A549 (cell line): ENCODE data around the gene HCFC1R1. TPM values are rescaled to one million over a fixed set of nuclear protein-coding genes. Genes with fewer than 3 reads are reported as not detected.
A peak's percentile ranks its signal among the peaks of the same experiment; 100 is the strongest.

ENCODE experiments used
- ATAC-seq, 2 experiments: fragments of 200-7000 bp in 1 of 2; fragments of >200 bp in 1 of 2; cut with Nextera tagmentation in 1 of 2; cut with Tn5 transposase in 1 of 2; 3 replicates each; pipeline versions ENCODE4 v1.8.0 to v1.9.1; 2018 to 2020; ENCODE audit warnings: mild to moderate bottlenecking in 1 of 2, moderate library complexity in 1 of 2
- CTCF ChIA-PET: fragments of 300-600 bp; sonication (Branson Sonifier 250); formaldehyde crosslinking; extraction: SDS; loops from one replicate; lab custom pipeline; 2021; ENCODE audit warnings: antibody characterized with exemption, inconsistent platforms; lab: Yijun Ruan, JAX
- POLR2A ChIA-PET: fragments of 350-600 bp; formaldehyde crosslinking; extraction: SDS; loops from one replicate; lab custom pipeline; 2021; ENCODE audit warnings: antibody characterized with exemption, inconsistent platforms; lab: Yijun Ruan, JAX
- DNase-seq, 2 experiments: peaks; one replicate each; pipeline versions ENCODE4 v3.0.0 to v3.0.0-alpha.2; 2011 to 2016; ENCODE audit warnings: low read depth in 1 of 2, low spot score in 1 of 2
- FAIRE-seq: peaks from 2 replicates; lab custom pipeline; 2011; peaks lifted over from hg19 to GRCh38; lab: Jason Lieb, UNC
- H3K27ac ChIP-seq, 2 experiments: fragments of >200 bp; sonication (Bioruptor Twin); formaldehyde crosslinking; 3 replicates each; pipeline ENCODE4 v1.5.1; 2016 to 2017
- H3K4me1 ChIP-seq: fragments of >200 bp; sonication (Bioruptor Twin); formaldehyde crosslinking; 3 replicates; pipeline ENCODE4 v1.6.1; 2016
- H3K4me2 ChIP-seq: fragments of >200 bp; sonication (Bioruptor Twin); formaldehyde crosslinking; 3 replicates; pipeline ENCODE4 v1.6.1; 2016
- H3K4me3 ChIP-seq: fragments of >200 bp; sonication (Bioruptor Twin); formaldehyde crosslinking; 3 replicates; pipeline ENCODE4 v1.5.1; 2016
- H3K9me3 ChIP-seq: fragments of >200 bp; sonication (Bioruptor Twin); formaldehyde crosslinking; 3 replicates; pipeline ENCODE4 v1.6.1; 2016
- BCL3 ChIP-seq: fragments of >200 bp; sonication (Bioruptor Twin); formaldehyde crosslinking; IDR thresholded peaks from 3 replicates; pipeline ENCODE4 v1.6.1; 2016
- BHLHE40 ChIP-seq: IDR thresholded peaks from 2 replicates; pipeline ENCODE4 v1.6.1; 2012; ENCODE audit warnings: low read depth, low read length, inconsistent platforms
- CTCF ChIP-seq: fragments of >200 bp; sonication (Bioruptor Twin); formaldehyde crosslinking; IDR thresholded peaks from 3 replicates; pipeline ENCODE4 v1.5.1; 2016
- E2F6 ChIP-seq: IDR thresholded peaks from 2 replicates; pipeline ENCODE4 v1.6.1; 2012; ENCODE audit warnings: low read depth, borderline replicate concordance
- GATA3 ChIP-seq: IDR thresholded peaks from 2 replicates; pipeline ENCODE4 v1.6.1; 2012; ENCODE audit warnings: borderline replicate concordance
- HOXA7 ChIP-seq: fragments of 250-450 bp; sonication (Bioruptor Pico); IDR thresholded peaks from 2 replicates; pipeline ENCODE4 v1.5.0; 2020; ENCODE audit warnings: mild to moderate bottlenecking, moderate library complexity
- HOXB13 ChIP-seq: fragments of 250-450 bp; sonication (Bioruptor Pico); IDR thresholded peaks from 2 replicates; pipeline ENCODE4 v1.5.0; 2020; ENCODE audit warnings: low read depth, mild to moderate bottlenecking, moderate library complexity
- KDM1A ChIP-seq: fragments of 200-600 bp; sonication (generic); IDR thresholded peaks from 2 replicates; pipeline ENCODE4 v1.6.1; 2016; ENCODE audit warnings: low read depth, mild to moderate bottlenecking
- MAFK ChIP-seq: fragments of 450-650 bp; IDR thresholded peaks from 2 replicates; pipeline ENCODE4 v1.6.1; 2014; ENCODE audit not compliant: partially characterized antibody
- MAX ChIP-seq: IDR thresholded peaks from 2 replicates; pipeline ENCODE4 v1.6.1; 2012
- MAZ ChIP-seq: fragments of 150-350 bp; IDR thresholded peaks from 2 replicates; pipeline ENCODE4 v1.6.1; 2014; ENCODE audit warnings: antibody characterized with exemption, low read depth, low read length, borderline replicate concordance
- MYC ChIP-seq: IDR thresholded peaks from 2 replicates; pipeline ENCODE4 v1.6.1; 2012; ENCODE audit warnings: mild to moderate bottlenecking, inconsistent platforms, low read length, improper control_type of control experiment, borderline replicate concordance
- NR3C1 ChIP-seq: fragments of >200 bp; sonication (Bioruptor Twin); formaldehyde crosslinking; IDR thresholded peaks from 3 replicates; pipeline ENCODE4 v1.6.1; 2017
- PBX3 ChIP-seq: IDR thresholded peaks from 2 replicates; pipeline ENCODE4 v1.6.1; 2012
- PHF8 ChIP-seq: fragments of 200-600 bp; sonication (generic); IDR thresholded peaks from 2 replicates; pipeline ENCODE4 v1.6.1; 2016; ENCODE audit warnings: low read depth, mild to moderate bottlenecking, antibody characterized with exemption, moderate library complexity, borderline replicate concordance
- POLR2A ChIP-seq: IDR thresholded peaks from 2 replicates; pipeline ENCODE4 v1.6.1; 2012; ENCODE audit warnings: mild to moderate bottlenecking, low read length
- POLR2AphosphoS2 ChIP-seq: conservative IDR thresholded peaks from 2 replicates; pipeline ENCODE4 v1.6.1; 2012; ENCODE audit warnings: low read length, improper control_type of control experiment, inconsistent platforms
- RAD21 ChIP-seq, 2 experiments: fragments of >200 bp in 1 of 2; sonication (Bioruptor Twin) in 1 of 2; formaldehyde crosslinking in 1 of 2; IDR thresholded peaks in 1 of 2; conservative IDR thresholded peaks in 1 of 2; 2 replicates in 1 of 2; 3 replicates in 1 of 2; pipeline ENCODE4 v1.6.1; 2012 to 2018; ENCODE audit warnings: inconsistent platforms in 1 of 2
- REST ChIP-seq: fragments of 200-600 bp; sonication (generic); IDR thresholded peaks from 2 replicates; pipeline ENCODE4 v1.6.1; 2016; ENCODE audit warnings: antibody characterized with exemption, mild to moderate bottlenecking, moderate library complexity
- RNF2 ChIP-seq: fragments of 200-600 bp; sonication (generic); IDR thresholded peaks from 2 replicates; pipeline ENCODE4 v1.6.1; 2016; ENCODE audit warnings: low read depth, mild to moderate bottlenecking, antibody characterized with exemption, moderate library complexity, borderline replicate concordance
- SMC3 ChIP-seq: fragments of >200 bp; sonication (Bioruptor Twin); formaldehyde crosslinking; IDR thresholded peaks from 3 replicates; pipeline ENCODE4 v1.6.1; 2018; ENCODE audit warnings: inconsistent platforms
- WGBS: methylation state at CpG from one replicate; pipeline ENCODE4 v1.1.6; 2017; ENCODE audit errors: missing lambda C conversion rate; 5-methylcytosine and 5-hydroxymethylcytosine counted together
- polyA plus RNA-seq, 4 experiments: library from polyadenylated mRNA; depleted of rRNA in 3 of 4; stranded (reverse); fragments of >200 nt; fragmentation: RNase III in 1 of 4; extraction: RNeasy Plus Mini Kit Qiagen cat#74134 plus additional on column Dnase treatment in 1 of 4; gene quantifications; 2 replicates in 3 of 4; 3 replicates in 1 of 4; pipeline ENCODE4 v1.2.3, GENCODE V29; 2011 to 2017

Gene HCFC1R1
- polyA plus RNA-seq, 2 of the 4 experiments (the other 2 are of a cell fraction), result 46.4 to 179 TPM

GRCh38 chr16:3059041-3059722, 35.4 kb upstream of the HCFC1R1 start:
- H3K27ac ChIP-seq, result peak overlapping the region; percentile 94 to 99
- DNase-seq, result peak; percentile 79 to 84
- no peak for FAIRE-seq
- TF ChIP-seq HOXA7 (CRISPR knock-in tag) (no peak), POLR2A (peak; percentile 53), POLR2AphosphoS2 (no peak), RNF2 (peak; percentile 66; the same call in 1 of the 2 replicates), SMC3 (peak; percentile 80), PHF8 (0 out of 2 replicates have a peak, but pooled peaks have one; percentile 28), MAX (peak; percentile 79), E2F6 (no peak; the same call in 1 of the 2 replicates), RAD21 (conservative IDR thresholded peaks at IDR 0.05 in 1 of 2, IDR thresholded peaks at IDR 0.05 in 1 of 2) (peak; percentile 74 to 94), NR3C1 (no peak), MYC (no peak), GATA3 (no peak), MAZ (peak; percentile 93), CTCF (peak; percentile 82), BCL3 (0 out of 3 replicates have a peak, but pooled peaks have one; percentile 50), BHLHE40 (no peak), PBX3 (no peak)
- POLR2A ChIA-PET, result interaction anchor here (0.6 to 2.3 kb wide), 8 partner anchors 9 to 75 kb away, joined by 3 to 15 read pairs (median 4); partner anchors contain the start of genes TNFRSF12A and ZNF213
- peak overlapping the region; percentile 76 for H3K4me3 ChIP-seq
- WGBS, result 5% methylated on average over 9 of the region's 67 CpGs
- ATAC-seq, result peak; percentile 89 to 95
- H3K4me1 ChIP-seq, result peaks cover 10% of the 10 kb centered on the region
- peak overlapping the region; percentile 92 for H3K4me2 ChIP-seq
- no peaks in the 10 kb centered on the region for H3K9me3 ChIP-seq
- CTCF ChIA-PET, result interaction anchor here (0.6 to 12.4 kb wide), 38 partner anchors 10 to 132 kb away, joined by 3 to 186 read pairs (median 6); partner anchors contain the start of genes MMP25, ZNF205, ZNF213 and ZSCAN10

- H3K4me2 ChIP-seq, result peak overlapping the region; percentile 92
- ATAC-seq, result peak; percentile 62 to 67
- 63% methylated on average over 16 of the region's 77 CpGs for whole genome bisulfite sequencing
- peaks cover 10% of the 10 kb centered on the region for H3K4me1 ChIP-seq
- peak overlapping the region; percentile 76 for H3K4me3 ChIP-seq
- DNase-seq, result peak in 1 of 2 experiments; percentile 64
- FAIRE-seq, result no peak
- no peaks in the 10 kb centered on the region for H3K9me3 ChIP-seq
- peak overlapping the region; percentile 94 to 99 for H3K27ac ChIP-seq
- ChIA-PET CTCF (interaction anchor here (0.6 to 12.4 kb wide), 31 partner anchors 9 to 763 kb away, joined by 3 to 186 read pairs (median 6); partner anchors contain the start of genes MMP25, ZNF205, ZNF213 and ZSCAN10), POLR2A (interaction anchor here (0.6 to 2.3 kb wide), 8 partner anchors 8 to 76 kb away, joined by 3 to 15 read pairs (median 4); partner anchors contain the start of genes TNFRSF12A and ZNF213)
- no peak for TF ChIP-seq REST
- TF ChIP-seq CTCF, result no peak
- no peak for TF ChIP-seq KDM1A
- TF ChIP-seq HOXB13 (CRISPR knock-in tag), result no peak
- TF ChIP-seq POLR2AphosphoS2, result no peak
- TF ChIP-seq MAFK, result no peak
Measured at GRCh38 chr16:3058139-3059030, 34.6 kb upstream of the HCFC1R1 start.
